GM21367 (cell line): ENCODE data around the gene RNASE13.
"Not testable (repeated sequence)": the region's sequence is repeated elsewhere in the genome, so short reads cannot be mapped to it uniquely, and the experiment has no call there.

Experiments
- ATAC-seq: cut with Tn5 transposase; IDR thresholded peaks from one replicate; pipeline ENCODE4 v1.9.1; 2021; ENCODE audit not compliant: unreplicated experiment

Gene RNASE13

DNA sequence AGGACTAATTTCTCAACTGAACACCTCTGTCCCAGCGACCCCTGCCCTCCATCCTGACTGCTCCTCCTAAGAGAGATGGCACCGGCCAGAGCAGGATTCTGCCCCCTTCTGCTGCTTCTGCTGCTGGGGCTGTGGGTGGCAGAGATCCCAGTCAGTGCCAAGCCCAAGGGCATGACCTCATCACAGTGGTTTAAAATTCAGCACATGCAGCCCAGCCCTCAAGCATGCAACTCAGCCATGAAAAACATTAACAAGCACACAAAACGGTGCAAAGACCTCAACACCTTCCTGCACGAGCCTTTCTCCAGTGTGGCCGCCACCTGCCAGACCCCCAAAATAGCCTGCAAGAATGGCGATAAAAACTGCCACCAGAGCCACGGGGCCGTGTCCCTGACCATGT is 8.3 kb upstream of the RNASE13 start:
- no peak for ATAC-seq

DNA sequence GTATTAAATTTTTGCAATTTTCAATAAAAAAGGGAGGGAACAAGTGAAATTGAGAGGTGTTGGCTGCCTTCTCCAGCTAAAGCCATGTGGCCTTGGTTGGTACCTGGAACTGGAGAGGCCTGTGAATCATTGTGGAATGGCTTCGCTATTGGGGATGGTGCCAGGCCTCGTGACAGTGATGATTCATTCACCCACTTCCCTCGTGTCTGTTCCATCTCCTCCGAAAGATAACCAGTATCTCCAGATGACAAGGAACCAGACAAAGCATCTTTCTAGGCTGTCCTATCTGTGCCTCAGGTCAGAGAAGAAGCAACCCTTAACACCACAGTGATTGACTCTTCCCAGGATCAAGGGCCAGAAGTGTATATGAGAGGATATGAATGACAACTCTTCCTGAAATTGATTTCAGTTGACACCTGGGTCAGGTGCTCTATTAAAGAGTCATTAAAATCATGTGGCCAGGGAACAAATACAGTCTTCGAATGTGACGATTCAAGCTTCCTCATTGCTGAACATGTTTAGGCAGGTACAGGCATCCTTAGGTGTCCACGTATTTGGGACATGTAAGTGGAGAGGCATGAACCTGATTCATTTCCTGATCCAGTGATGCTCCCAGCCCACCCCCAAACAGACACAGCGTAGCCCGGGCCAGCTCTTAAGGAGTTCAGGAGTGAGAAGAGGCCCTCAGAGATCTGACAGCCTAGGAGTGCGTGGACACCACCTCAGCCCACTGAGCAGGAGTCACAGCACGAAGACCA is 7.2 kb upstream of the RNASE13 start, which contains the start of gene RNASE7:
TSS of gene RNASE7 (plus strand) at position 687 of the 758 bp plus-strand sequence. CDS start 631 bp downstream, outside the sequence.
- no peak for ATAC-seq

DNA sequence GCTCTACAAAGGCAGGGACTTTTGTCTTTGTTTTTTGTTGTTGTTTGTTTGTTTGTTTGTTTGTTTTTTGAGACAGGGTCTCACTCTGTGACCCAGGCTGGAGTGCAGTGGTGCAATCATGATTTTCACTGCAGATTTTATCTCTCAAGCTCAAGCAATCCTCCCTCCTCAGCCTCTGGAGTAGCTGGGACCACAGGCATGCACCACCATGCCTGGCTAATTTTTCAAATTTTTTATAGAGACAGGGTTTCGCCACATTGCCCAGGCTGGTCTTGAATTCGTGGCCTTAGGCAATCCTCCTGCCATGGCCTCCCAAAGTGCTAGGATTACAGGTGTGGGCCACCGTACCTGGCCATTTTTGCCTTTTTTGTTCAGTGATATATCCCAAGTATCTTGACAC is 6.3 kb upstream of the RNASE13 start:
- ATAC-seq: not testable (repeated sequence)

GRCh38 chr14:21040370-21040925 is 5.8 kb upstream of the RNASE13 start:
- ATAC-seq: no peak

DNA sequence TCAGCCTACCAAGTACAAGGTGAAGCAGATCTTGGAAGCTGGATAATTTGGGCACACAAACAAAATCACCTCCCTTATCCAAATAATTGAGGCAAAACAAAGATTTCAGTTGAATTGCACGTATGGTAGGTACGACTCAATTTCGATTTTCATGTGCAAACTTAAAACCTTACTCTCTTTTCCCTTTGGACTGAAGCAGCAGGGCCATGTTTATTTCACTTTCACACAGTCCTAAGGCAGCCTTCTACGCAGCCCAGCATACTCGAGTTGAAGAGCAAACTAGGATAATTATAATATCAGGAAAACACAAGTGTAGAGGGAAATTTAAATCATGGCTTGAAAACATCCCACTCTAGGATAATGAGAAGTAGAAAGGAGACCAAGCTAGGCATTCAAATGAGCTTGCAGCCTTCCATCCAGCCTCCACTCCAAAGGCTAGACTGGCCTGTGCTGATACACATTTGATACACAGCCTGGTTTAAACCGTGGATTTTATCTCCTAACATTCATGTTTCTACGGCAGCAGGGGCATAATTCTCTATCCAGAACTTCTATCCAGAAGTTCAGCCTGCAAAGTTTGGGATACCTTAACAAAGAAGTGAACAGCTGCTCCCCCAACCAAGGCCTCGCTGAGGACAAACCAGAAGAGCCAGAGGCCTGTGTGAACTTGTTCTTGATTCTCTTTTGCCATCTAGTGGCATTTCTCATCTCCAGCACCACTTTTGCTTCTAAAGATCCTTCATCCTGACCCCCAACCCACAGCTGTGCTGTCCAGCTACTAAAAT is 5.2 kb upstream of the RNASE13 start:
- no peak for ATAC-seq

- ATAC-seq: no peak
Measured at GRCh38 chr14:21038441-21039422, 4.1 kb upstream of the RNASE13 start.

GRCh38 chr14:21037156-21037555 is 2.5 kb upstream of the RNASE13 start:
- ATAC-seq: no peak

GRCh38 chr14:21036751-21037150 is 2.1 kb upstream of the RNASE13 start:
- no peak for ATAC-seq

- ATAC-seq: no peak
Measured at GRCh38 chr14:21033133-21033698, 1.4 kb downstream of the RNASE13 start.

GRCh38 chr14:21032326-21033132 is 2.1 kb downstream of the RNASE13 start:
- no peak for ATAC-seq

- no peak for ATAC-seq
Measured at GRCh38 chr14:21030531-21030930, 4.1 kb downstream of the RNASE13 start.

DNA sequence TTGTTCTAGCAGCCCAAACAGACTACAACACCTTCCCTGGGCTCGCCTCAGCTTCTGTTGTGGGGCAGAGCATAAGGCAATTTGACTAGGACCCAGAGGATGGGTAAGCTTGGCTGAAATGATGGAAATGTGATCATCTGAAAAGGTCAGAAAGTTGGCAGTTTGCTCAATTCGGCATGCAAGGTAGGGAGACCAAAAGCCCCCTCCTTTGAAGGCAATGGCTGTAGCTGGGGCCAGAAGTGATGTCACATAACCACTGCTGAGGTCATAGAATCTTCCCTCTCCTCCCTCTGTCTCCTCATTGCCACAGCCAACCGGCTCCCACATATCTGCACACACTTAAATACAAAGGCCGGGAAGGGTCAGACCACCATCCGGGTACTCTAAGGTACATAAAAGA is 4.7 kb downstream of the RNASE13 start, which contains the start of gene TPPP2:
TSS of gene TPPP2 (plus strand) at position 301 of the 400 bp plus-strand sequence. CDS start 365 bp downstream, outside the sequence.
- no peak for ATAC-seq

GRCh38 chr14:21026988-21027315 is 7.7 kb downstream of the RNASE13 start:
- ATAC-seq: no peak

GRCh38 chr14:21026274-21026987 is 8.2 kb downstream of the RNASE13 start:
- ATAC-seq: no peak

GRCh38 chr14:21025371-21026273 is 9.0 kb downstream of the RNASE13 start:
- no peak for ATAC-seq

GRCh38 chr14:21024585-21025370 is 9.8 kb downstream of the RNASE13 start, which contains the start of gene NDRG2:
NDRG2 (minus strand) TSS chr14:21025061; CDS start chr14:21023315, 1,746 bp downstream.
- ATAC-seq: no peak
